ENCODE measurements around the gene C7. TPM values are rescaled to one million over a fixed set of nuclear protein-coding genes. Genes with fewer than 3 reads are reported as not detected.

C7 gene
- total RNA-seq, 6 experiments from 2014 or later = 0.05 to 0.40 TPM; not detected in 4

DNA sequence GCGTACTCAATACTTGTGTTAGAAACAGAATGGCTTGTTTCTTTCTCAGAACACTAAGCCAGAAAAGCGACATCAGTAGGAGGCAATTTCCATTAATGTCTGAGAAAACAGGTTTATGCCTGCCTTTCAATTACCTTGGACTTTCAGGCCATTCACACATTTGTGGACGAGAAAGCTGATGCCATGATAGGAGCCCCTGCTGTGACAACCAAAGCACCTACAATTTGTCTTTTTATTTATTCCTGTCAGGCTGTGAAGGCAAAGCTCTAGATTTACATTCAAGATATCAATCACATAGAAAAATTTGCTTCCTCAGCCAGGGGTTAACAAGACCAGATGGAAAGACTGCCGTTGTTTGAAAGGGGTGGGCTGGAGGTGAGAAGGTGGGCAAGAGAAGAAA is 76.2 kb downstream of the C7 start:
- Mint-ChIP-seq H3K27me3 (ENCODE audit: insufficient read depth) (no peaks in the 10 kb centered on the region), H3K27ac (peak overlapping the region; percentile 62; the same call in 1 of the 2 replicates), H3K36me3 (ENCODE audit: low read depth) (peaks cover 9% of the 10 kb centered on the region; the same call in 1 of the 2 replicates), H3K9me3 (peaks cover 8% of the 10 kb centered on the region), H3K4me1 (ENCODE audit: low read depth) (peaks cover 55% of the 10 kb centered on the region), H3K4me3 (no peak overlapping the region)
- TF ChIP-seq, protein P1, sequence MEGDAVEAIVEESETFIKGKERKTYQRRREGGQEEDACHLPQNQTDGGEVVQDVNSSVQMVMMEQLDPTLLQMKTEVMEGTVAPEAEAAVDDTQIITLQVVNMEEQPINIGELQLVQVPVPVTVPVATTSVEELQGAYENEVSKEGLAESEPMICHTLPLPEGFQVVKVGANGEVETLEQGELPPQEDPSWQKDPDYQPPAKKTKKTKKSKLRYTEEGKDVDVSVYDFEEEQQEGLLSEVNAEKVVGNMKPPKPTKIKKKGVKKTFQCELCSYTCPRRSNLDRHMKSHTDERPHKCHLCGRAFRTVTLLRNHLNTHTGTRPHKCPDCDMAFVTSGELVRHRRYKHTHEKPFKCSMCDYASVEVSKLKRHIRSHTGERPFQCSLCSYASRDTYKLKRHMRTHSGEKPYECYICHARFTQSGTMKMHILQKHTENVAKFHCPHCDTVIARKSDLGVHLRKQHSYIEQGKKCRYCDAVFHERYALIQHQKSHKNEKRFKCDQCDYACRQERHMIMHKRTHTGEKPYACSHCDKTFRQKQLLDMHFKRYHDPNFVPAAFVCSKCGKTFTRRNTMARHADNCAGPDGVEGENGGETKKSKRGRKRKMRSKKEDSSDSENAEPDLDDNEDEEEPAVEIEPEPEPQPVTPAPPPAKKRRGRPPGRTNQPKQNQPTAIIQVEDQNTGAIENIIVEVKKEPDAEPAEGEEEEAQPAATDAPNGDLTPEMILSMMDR (IDR thresholded peaks at IDR 0.05) = no peak
- DNase-seq = no peak

DNA sequence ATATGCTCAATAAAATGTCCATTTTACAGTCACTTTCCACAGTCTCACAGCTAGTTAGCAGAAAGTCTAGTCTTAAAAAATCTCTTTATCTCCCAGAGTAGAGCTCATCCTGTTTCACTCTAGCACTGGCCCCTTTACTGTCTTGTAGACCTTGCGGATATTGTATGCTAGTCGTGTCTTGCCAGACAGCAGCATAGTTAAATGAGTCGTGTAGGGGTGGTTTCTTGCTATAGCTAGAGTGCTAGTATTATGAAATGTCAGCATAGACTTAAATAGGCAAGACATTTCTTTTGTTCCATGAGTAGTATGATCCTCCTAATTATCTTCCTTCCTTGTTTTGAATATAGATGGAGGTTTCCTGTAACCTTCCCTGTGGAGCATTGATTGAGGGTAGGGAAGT is 77.4 kb downstream of the C7 start:
- TF ChIP-seq, protein P1 (IDR thresholded peaks at IDR 0.05) = no peak
- Mint-ChIP-seq H3K36me3 (ENCODE audit: low read depth) (peaks cover 9% of the 10 kb centered on the region; the same call in 1 of the 2 replicates), H3K27ac (no peak overlapping the region; the same call in 1 of the 2 replicates), H3K4me1 (ENCODE audit: low read depth) (peaks cover 67% of the 10 kb centered on the region), H3K4me3 (no peak overlapping the region), H3K9me3 (peaks cover 8% of the 10 kb centered on the region), H3K27me3 (ENCODE audit: insufficient read depth) (peaks cover 1% of the 10 kb centered on the region; the same call in 1 of the 2 replicates)
- DNase-seq = no peak

DNA sequence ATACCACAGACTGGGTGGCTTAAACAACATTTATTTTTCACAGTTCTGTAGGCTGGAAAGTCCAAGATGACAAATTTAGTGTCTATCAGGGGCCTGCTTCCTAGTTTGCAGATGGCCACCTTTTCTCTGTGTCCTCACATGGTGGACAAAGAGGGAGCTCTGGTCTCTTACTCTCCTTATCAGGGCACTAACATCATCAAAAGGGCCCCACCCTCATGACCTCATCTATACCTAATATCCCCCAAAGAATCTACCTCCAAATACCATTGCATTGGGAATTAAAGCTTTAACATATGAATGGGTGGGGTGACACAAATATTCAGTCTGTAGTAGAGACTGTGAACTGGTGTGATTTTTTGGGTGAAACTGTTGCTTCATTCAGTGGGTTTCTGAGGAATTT is 78.1 kb downstream of the C7 start:
- H3K36me3 Mint-ChIP-seq (ENCODE audit: low read depth) = peaks cover 9% of the 10 kb centered on the region; the same call in 1 of the 2 replicates
- no peak for DNase-seq
- H3K4me3 Mint-ChIP-seq = no peak overlapping the region
- peaks cover 8% of the 10 kb centered on the region; the same call in 1 of the 2 replicates for H3K9me3 Mint-ChIP-seq
- H3K27ac Mint-ChIP-seq = no peak overlapping the region
- peaks cover 71% of the 10 kb centered on the region for H3K4me1 Mint-ChIP-seq (ENCODE audit: low read depth)
- peaks cover 1% of the 10 kb centered on the region; the same call in 1 of the 2 replicates for H3K27me3 Mint-ChIP-seq (ENCODE audit: insufficient read depth)
- TF ChIP-seq, protein P1 (IDR thresholded peaks at IDR 0.05) = no peak

DNA sequence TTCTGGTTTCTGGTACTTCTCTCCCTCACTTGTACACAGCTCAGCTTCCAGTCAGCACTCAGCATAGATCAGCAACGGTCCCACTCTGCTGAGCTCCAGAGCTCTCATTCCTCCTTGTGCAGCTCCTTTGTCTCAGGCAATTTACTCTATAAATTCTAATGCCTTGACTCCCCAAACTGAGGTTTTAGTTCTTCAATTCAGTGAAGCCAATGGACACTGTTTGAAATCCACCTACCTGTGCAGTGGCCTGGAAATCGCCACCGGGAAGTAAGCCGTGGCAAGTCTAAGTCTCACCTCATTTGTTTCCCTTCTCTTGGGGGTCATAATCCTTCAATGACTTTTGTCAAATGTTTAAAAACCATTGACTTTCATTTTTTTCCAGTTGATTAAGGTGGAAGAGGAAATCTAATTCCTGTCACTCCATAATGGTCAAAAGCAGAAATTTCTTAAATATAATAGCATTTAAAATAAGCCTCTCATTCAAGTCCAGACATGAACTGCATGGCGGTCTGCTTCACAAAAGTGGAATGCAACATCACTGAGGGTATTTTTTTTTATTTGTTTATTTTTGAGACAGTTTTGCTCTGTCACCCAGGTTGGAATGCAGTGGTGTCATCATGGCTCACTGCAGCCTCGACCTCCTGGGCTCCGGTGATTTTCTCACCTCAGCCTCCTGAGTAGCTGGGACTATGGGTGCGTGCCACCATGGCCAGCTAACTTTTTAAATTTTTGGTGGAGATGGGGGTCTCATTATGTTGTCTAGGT is 79.6 kb downstream of the C7 start:
- peaks cover 1% of the 10 kb centered on the region; the same call in 1 of the 2 replicates for H3K27me3 Mint-ChIP-seq (ENCODE audit: insufficient read depth)
- no peak overlapping the region for H3K4me3 Mint-ChIP-seq
- peaks cover 55% of the 10 kb centered on the region for H3K4me1 Mint-ChIP-seq (ENCODE audit: low read depth)
- no peak for DNase-seq
- TF ChIP-seq, protein P1 (IDR thresholded peaks at IDR 0.05) = no peak
- H3K36me3 Mint-ChIP-seq (ENCODE audit: low read depth) = peaks cover 9% of the 10 kb centered on the region; the same call in 1 of the 2 replicates
- peaks cover 5% of the 10 kb centered on the region; the same call in 1 of the 2 replicates for H3K9me3 Mint-ChIP-seq
- peak overlapping the region; percentile 8; the same call in 1 of the 2 replicates for H3K27ac Mint-ChIP-seq

DNA sequence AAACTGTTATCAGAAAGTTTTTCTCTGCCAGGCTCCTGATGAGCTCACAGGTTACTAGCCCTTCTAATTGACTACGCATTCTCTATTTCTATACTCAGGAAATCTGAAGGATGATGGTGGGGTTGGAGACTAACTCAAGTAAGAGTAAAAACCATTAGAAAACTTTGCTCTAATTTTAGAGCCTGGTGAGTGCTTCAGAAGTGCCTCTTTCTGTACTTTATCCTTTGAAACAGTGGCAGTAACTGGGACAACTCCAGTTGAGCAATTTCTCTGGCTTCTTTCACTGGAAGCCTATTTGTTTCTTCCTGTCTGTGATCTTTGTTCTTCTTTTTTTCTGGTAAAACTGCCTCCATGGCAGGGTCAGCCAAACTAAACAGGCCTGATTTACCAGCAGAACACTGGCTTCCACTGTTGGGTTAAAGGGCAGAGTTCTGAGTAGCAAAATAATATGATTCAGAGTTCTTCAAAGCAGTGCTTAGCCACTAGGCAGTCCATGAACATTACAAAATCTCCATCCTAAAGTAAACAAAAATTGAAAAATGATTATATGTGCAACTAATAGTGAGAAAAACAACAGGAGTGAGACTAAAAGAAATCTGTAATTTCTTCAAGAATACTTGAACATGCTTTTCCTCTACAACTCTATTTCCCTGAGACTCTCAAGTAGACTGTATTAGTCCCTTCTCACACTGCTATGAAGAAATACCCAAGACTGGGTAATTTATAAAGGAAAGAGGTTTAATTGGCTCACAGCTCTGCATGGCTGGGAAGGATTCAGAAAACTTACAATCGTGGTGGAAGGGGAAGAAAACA is 82.1 kb downstream of the C7 start:
- Mint-ChIP-seq H3K4me1 (ENCODE audit: low read depth) (peaks cover 33% of the 10 kb centered on the region), H3K36me3 (ENCODE audit: low read depth) (peaks cover 9% of the 10 kb centered on the region; the same call in 1 of the 2 replicates), H3K27me3 (ENCODE audit: insufficient read depth) (peaks cover 1% of the 10 kb centered on the region; the same call in 1 of the 2 replicates), H3K27ac (peak overlapping the region; percentile 69; the same call in 1 of the 2 replicates), H3K9me3 (peaks cover 5% of the 10 kb centered on the region; the same call in 1 of the 2 replicates), H3K4me3 (peak overlapping the region; percentile 6; the same call in 1 of the 2 replicates)
- TF ChIP-seq, protein P1 (IDR thresholded peaks at IDR 0.05) = no peak
- DNase-seq = peak; percentile 3
